Endodermal cell (in vitro differentiated cells): ENCODE results near the gene ECHS1. TPM values are rescaled to one million over a fixed set of nuclear protein-coding genes. Genes with fewer than 3 reads are reported as not detected.

Experiments
- DNase-seq: peaks from one replicate; pipeline ENCODE4 v3.0.0-alpha.2; 2017
- H3K27ac ChIP-seq: 2 replicates; pipeline ENCODE4 v1.5.1; 2013; ENCODE audit warnings: mild to moderate bottlenecking, low read depth, low read length, moderate library complexity
- H3K27me3 ChIP-seq: 2 replicates; pipeline ENCODE4 v1.6.1; 2013; ENCODE audit warnings: mild to moderate bottlenecking, low read length, moderate library complexity; ENCODE audit not compliant: insufficient read depth, control insufficient read depth, poor library complexity, severe bottlenecking
- H3K36me3 ChIP-seq: 2 replicates; pipeline ENCODE4 v1.7.0; 2013; ENCODE audit warnings: mild to moderate bottlenecking, low read length, moderate library complexity; ENCODE audit not compliant: control insufficient read depth, insufficient read depth
- H3K4me1 ChIP-seq: one replicate; pipeline ENCODE4 v1.7.0; 2013; ENCODE audit warnings: low read length; ENCODE audit not compliant: control insufficient read depth, insufficient read depth
- H3K4me3 ChIP-seq: 2 replicates; pipeline ENCODE4 v1.5.1; 2013; ENCODE audit warnings: mild to moderate bottlenecking, low read length, moderate library complexity
- H3K9ac ChIP-seq: 2 replicates; pipeline ENCODE4 v1.6.1; 2013; ENCODE audit warnings: mild to moderate bottlenecking, low read length, moderate library complexity; ENCODE audit not compliant: poor library complexity, severe bottlenecking; ENCODE audit errors: extremely low read depth
- H3K9me3 ChIP-seq: 2 replicates; pipeline ENCODE4 v1.6.1; 2013; ENCODE audit warnings: mild to moderate bottlenecking, low read length, moderate library complexity; ENCODE audit not compliant: control insufficient read depth
- H3K27ac Mint-ChIP-seq: 2 replicates; pipeline ENCODE4 v1.8.0; 2020; ENCODE audit warnings: mixed read lengths
- H3K27me3 Mint-ChIP-seq: 2 replicates; pipeline ENCODE4 v1.8.0; 2021; ENCODE audit warnings: mild to moderate bottlenecking, mixed read lengths; ENCODE audit not compliant: insufficient read depth
- H3K36me3 Mint-ChIP-seq: 2 replicates; pipeline ENCODE4 v1.8.0; 2020; ENCODE audit warnings: low read depth, mixed read lengths
- H3K4me1 Mint-ChIP-seq: 2 replicates; pipeline ENCODE4 v1.8.0; 2020; ENCODE audit warnings: mixed read lengths
- H3K4me3 Mint-ChIP-seq: 2 replicates; pipeline ENCODE4 v1.8.0; 2020; ENCODE audit warnings: mild to moderate bottlenecking, moderate library complexity, mixed read lengths
- H3K9me3 Mint-ChIP-seq: 2 replicates; pipeline ENCODE4 v1.8.0; 2020; ENCODE audit warnings: mild to moderate bottlenecking, mixed read lengths
- CTCF ChIP-seq: fragments of 200-600 bp; sonication (generic); conservative IDR thresholded peaks from 2 replicates; pipeline ENCODE4 v1.5.0; 2021; ENCODE audit warnings: antibody characterized with exemption, mild to moderate bottlenecking
- WGBS, 2 experiments: methylation state at CpG; one replicate each; pipeline versions ENCODE4 v1.1.5 to v1.1.7; 2013; ENCODE audit warnings: missing lambda C conversion rate in 2 of 2, mixed read lengths in 1 of 2; ENCODE audit not compliant: insufficient coverage in 1 of 2, insufficient read length in 1 of 2; 5-methylcytosine and 5-hydroxymethylcytosine counted together
- total RNA-seq, 2 donors: library from RNA; stranded (reverse); fragmentation: NEBNext Ultra II Directional in 1 of 2; extraction: Animal tissue kit (Norgen Biotek cat#: 25700) in 1 of 2; gene quantifications; 2 replicates in 1 of 2; 3 replicates in 1 of 2; pipeline ENCODE4 v1.2.1, GENCODE V29; 2021

ECHS1 gene
- total RNA-seq, 2 donors from 2014 or later, result 92.3 to 102 TPM

GRCh38 chr10:133357285-133358161 is 15.6 kb downstream of the ECHS1 start, which contains the start of gene FUOM:
Gene FUOM (minus strand): TSS chr10:133358019. CDS start chr10:133358007, 12 bp downstream.
- H3K27ac Mint-ChIP-seq, result no peak within 1 kb of the TSS
- Histone ChIP-seq H3K36me3 (peaks cover 22% of the 10 kb centered on the region), H3K9ac (peak within 1 kb of the TSS; percentile 73), H3K4me1 (peaks cover 13% of the 10 kb centered on the region), H3K9me3 (no peaks in the 10 kb centered on the region), H3K27me3 (no peaks in the 10 kb centered on the region), H3K4me3 (peak within 1 kb of the TSS; percentile 83), H3K27ac (no peak within 1 kb of the TSS)
- peaks cover 8% of the 10 kb centered on the region for H3K4me1 Mint-ChIP-seq
- peaks cover 4% of the 10 kb centered on the region for H3K27me3 Mint-ChIP-seq
- no peak for TF ChIP-seq CTCF
- 0 to 2% methylated on average over 28 to 78 of the region's 83 CpGs for WGBS, 2 experiments
- peak within 1 kb of the TSS; percentile 73 for H3K4me3 Mint-ChIP-seq
- H3K9me3 Mint-ChIP-seq, result no peaks in the 10 kb centered on the region
- H3K36me3 Mint-ChIP-seq, result peaks cover 15% of the 10 kb centered on the region
- DNase-seq, result peak; percentile 95

- Mint-ChIP-seq H3K27me3 (peaks cover 4% of the 10 kb centered on the region), H3K36me3 (peaks cover 7% of the 10 kb centered on the region), H3K9me3 (no peaks in the 10 kb centered on the region), H3K27ac (no peak overlapping the region), H3K4me1 (peaks cover 8% of the 10 kb centered on the region), H3K4me3 (peak overlapping the region; percentile 73)
- no peaks in the 10 kb centered on the region for H3K9me3 ChIP-seq
- peak overlapping the region; percentile 83 for H3K4me3 ChIP-seq
- H3K27ac ChIP-seq, result no peak overlapping the region
- H3K27me3 ChIP-seq, result no peaks in the 10 kb centered on the region
- H3K36me3 ChIP-seq, result peaks cover 14% of the 10 kb centered on the region
- 37 to 44% methylated on average over 13 to 27 of the region's 27 CpGs for WGBS, 2 experiments
- H3K9ac ChIP-seq, result peak overlapping the region; percentile 73
- no peak for DNase-seq
- TF ChIP-seq CTCF, result no peak
- peaks cover 13% of the 10 kb centered on the region for H3K4me1 ChIP-seq
These were observed 16.4 kb downstream of the ECHS1 start for GRCh38 chr10:133356549-133357284.

GRCh38 chr10:133355991-133356390 is 17.2 kb downstream of the ECHS1 start:
- H3K27me3 ChIP-seq, result no peaks in the 10 kb centered on the region
- 80 to 93% methylated on average over 1 to 3 of the region's 3 CpGs for WGBS, 2 experiments
- no peak for DNase-seq
- no peak overlapping the region for H3K27ac ChIP-seq
- no peak overlapping the region for H3K9ac ChIP-seq
- H3K36me3 ChIP-seq, result peaks cover 14% of the 10 kb centered on the region
- peak overlapping the region; percentile 83 for H3K4me3 ChIP-seq
- H3K27ac Mint-ChIP-seq, result no peak overlapping the region
- no peak for TF ChIP-seq CTCF
- no peaks in the 10 kb centered on the region for H3K9me3 Mint-ChIP-seq
- H3K9me3 ChIP-seq, result no peaks in the 10 kb centered on the region
- H3K27me3 Mint-ChIP-seq, result peaks cover 4% of the 10 kb centered on the region
- peaks cover 13% of the 10 kb centered on the region for H3K4me1 ChIP-seq
- peaks cover 3% of the 10 kb centered on the region for H3K36me3 Mint-ChIP-seq
- peaks cover 8% of the 10 kb centered on the region for H3K4me1 Mint-ChIP-seq
- H3K4me3 Mint-ChIP-seq, result peak overlapping the region; percentile 73
